Thymus (tissue), 11 donors: ENCODE measurements around the gene RPAP3. TPM values are rescaled to one million over a fixed set of nuclear protein-coding genes. Genes with fewer than 3 reads are reported as not detected.

Experiments
- DNase-seq, 9 donors: peaks; one replicate each; pipeline ENCODE4 v3.0.0-alpha.2; 2013; ENCODE audit warnings: low spot score in 9 of 9, low read depth in 6 of 9, missing footprints in 1 of 9
- H3K27ac ChIP-seq, 2 donors: one replicate each; pipeline ENCODE4 v1.5.1; 2013; ENCODE audit warnings: control low read depth in 1 of 2, low read depth in 1 of 2, low read length in 1 of 2, mild to moderate bottlenecking in 1 of 2, moderate library complexity in 1 of 2
- H3K27me3 ChIP-seq, 2 donors: one replicate each; pipeline ENCODE4 v1.5.1; 2013; ENCODE audit warnings: low read length in 1 of 2; ENCODE audit not compliant: control insufficient read depth in 2 of 2, insufficient read depth in 1 of 2
- H3K36me3 ChIP-seq, 2 donors: one replicate each; pipeline ENCODE4 v1.5.1; 2013; ENCODE audit warnings: low read length in 1 of 2, mild to moderate bottlenecking in 1 of 2, moderate library complexity in 1 of 2; ENCODE audit not compliant: control insufficient read depth in 2 of 2, insufficient read depth in 2 of 2
- H3K4me1 ChIP-seq, 2 donors: one replicate each; pipeline ENCODE4 v1.5.1; 2013; ENCODE audit warnings: low read length in 2 of 2; ENCODE audit not compliant: control insufficient read depth in 2 of 2, insufficient read depth in 2 of 2
- H3K4me3 ChIP-seq, 2 donors: one replicate each; pipeline ENCODE4 v1.5.1; 2013; ENCODE audit warnings: low read length in 2 of 2, control low read depth in 1 of 2, mild to moderate bottlenecking in 1 of 2
- H3K9me3 ChIP-seq, 2 donors: one replicate each; pipeline ENCODE4 v1.5.1; 2013; ENCODE audit warnings: low read length in 1 of 2, mild to moderate bottlenecking in 1 of 2; ENCODE audit not compliant: control insufficient read depth in 2 of 2, insufficient read depth in 1 of 2
- WGBS: extraction: QIAGEN DNeasy Blood & Tissue Kit; methylation state at CpG from one replicate; pipeline ENCODE4 v1.1.7; 2013; 5-methylcytosine and 5-hydroxymethylcytosine counted together
- polyA plus RNA-seq: library from polyadenylated mRNA; stranded (reverse); fragments of 200-250 nt; gene quantifications from one replicate; pipeline ENCODE4 v1.2.3, GENCODE V29; 2013
- total RNA-seq: library from RNA; stranded (reverse); fragments of 120-200 nt; gene quantifications from one replicate; pipeline ENCODE4 v1.2.4, GENCODE V29; 2013
- donor health status: healthy.

The RPAP3 gene
- total and polyA plus RNA-seq, 2 donors: 20.9 to 30.5 TPM

DNA sequence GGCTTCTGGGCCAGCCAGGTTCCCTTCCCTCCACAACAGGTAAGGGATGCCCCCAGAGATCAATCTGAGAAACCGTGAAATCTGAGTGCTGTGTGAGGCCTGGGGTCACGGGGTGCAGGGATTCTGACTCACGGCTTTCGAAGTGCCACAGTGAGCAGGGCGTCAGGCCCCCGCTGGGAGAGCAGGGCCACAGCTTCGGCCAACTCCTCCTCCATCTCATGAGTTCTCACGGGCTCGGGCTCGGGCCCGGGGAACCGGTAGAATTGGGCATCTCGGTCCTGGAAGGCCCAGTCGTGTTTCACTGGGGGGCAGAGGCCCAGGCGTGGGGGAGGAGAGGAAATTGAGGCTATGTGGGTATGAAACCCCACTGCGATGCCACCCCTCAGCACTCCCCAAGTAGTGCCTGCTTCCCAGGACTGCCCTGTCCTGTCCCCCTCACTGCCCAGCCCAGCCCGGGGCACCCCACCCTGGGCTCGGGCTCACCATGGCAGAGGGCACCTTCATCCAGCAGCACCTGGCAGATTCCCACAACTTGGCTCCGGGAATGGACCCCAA lies 45.2 kb upstream of the RPAP3 start:
- 93% methylated on average over 19 of the region's 19 CpGs for WGBS
- H3K27ac ChIP-seq: no peak overlapping the region

GRCh38 chr12:47750229-47750798 lies 44.5 kb upstream of the RPAP3 start:
- no peaks in the 10 kb centered on the region for H3K9me3 ChIP-seq
- H3K27ac ChIP-seq: no peak overlapping the region
- no peak for DNase-seq
- H3K4me1 ChIP-seq: peaks cover under 1 to 8% of the 10 kb centered on the region in 2 donors
- 95% methylated on average over 10 of the region's 10 CpGs for WGBS
- H3K27me3 ChIP-seq: peaks cover 0 to 17% of the 10 kb centered on the region in 2 donors
- no peak overlapping the region for H3K4me3 ChIP-seq
- H3K36me3 ChIP-seq: no peaks in the 10 kb centered on the region

More for the DNA sequence above, 45.2 kb upstream of the RPAP3 start:
- Histone ChIP-seq H3K27me3 (peaks cover 0 to 15% of the 10 kb centered on the region in 2 donors), H3K4me3 (no peak overlapping the region), H3K36me3 (no peaks in the 10 kb centered on the region), H3K4me1 (peaks cover 7 to 14% of the 10 kb centered on the region in 2 donors), H3K9me3 (no peaks in the 10 kb centered on the region)
- DNase-seq: no peak

GRCh38 chr12:47748899-47749298 lies 43.1 kb upstream of the RPAP3 start:
- H3K36me3 ChIP-seq: no peaks in the 10 kb centered on the region
- WGBS: 97% methylated on average over 3 of the region's 3 CpGs

GRCh38 chr12:47748507-47748828 lies 42.6 kb upstream of the RPAP3 start:
- WGBS: 100% methylated on average over 1 of the region's 1 CpG
- no peaks in the 10 kb centered on the region for H3K36me3 ChIP-seq

More at GRCh38 chr12:47748899-47749298, 43.1 kb upstream of the RPAP3 start:
- Histone ChIP-seq H3K4me1 (peaks cover 0 to under 1% of the 10 kb centered on the region in 2 donors), H3K4me3 (no peak overlapping the region), H3K27me3 (peaks cover 0 to 21% of the 10 kb centered on the region in 2 donors), H3K9me3 (no peaks in the 10 kb centered on the region), H3K27ac (no peak overlapping the region)
- no peak for DNase-seq

DNA sequence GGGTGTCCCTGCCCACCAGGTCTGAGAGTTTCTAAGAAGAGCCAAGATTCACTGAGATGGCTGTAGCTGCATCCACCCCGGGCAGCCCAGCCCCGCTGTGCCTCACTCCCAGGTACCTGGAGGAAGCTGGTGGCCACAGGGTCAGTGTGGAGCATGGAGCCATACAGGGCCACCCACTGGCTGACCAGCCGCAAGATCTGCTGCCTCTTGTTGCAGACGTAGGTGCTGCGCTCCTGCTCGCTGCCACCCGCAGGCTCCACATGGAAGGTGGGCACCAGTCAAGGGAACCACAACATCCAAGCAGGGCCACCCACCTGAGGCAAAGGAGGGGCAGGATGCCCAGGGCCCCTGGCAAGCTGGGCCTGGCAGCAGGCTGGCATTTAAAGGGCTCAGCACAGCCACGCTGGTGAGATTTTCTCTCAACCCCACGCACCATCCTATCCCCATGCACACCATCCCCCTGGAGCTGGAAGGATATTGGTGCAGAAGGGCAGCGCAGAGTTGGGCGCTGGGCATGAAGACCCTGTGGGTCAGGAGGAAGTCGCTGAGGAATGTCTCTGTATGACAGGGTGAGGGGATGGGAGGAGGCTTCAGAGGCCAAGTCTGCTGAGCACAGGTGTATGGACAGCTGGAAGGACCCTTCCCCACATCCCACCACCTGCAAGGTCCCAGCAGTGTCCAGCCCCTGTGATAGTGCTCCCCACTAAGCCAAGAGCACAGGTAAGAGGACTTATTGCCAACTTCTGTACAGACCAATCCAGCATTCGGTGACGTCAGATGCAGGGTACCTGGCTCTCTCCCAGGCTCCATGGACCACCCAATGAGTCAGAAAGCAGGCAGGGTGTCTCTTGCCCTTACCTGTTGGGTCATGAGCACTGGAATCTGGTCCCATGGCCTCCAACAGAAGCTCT lies 42.0 kb upstream of the RPAP3 start:
- Histone ChIP-seq H3K27me3 (peaks cover 0 to 25% of the 10 kb centered on the region in 2 donors), H3K4me1 (peaks cover 0 to 2% of the 10 kb centered on the region in 2 donors), H3K36me3 (no peaks in the 10 kb centered on the region), H3K4me3 (no peak overlapping the region), H3K9me3 (no peaks in the 10 kb centered on the region), H3K27ac (no peak overlapping the region)
- no peak for DNase-seq
- 95% methylated on average over 14 of the region's 14 CpGs for WGBS

More at GRCh38 chr12:47748507-47748828, 42.6 kb upstream of the RPAP3 start:
- Histone ChIP-seq H3K27me3 (peaks cover 0 to 25% of the 10 kb centered on the region in 2 donors), H3K9me3 (no peaks in the 10 kb centered on the region), H3K27ac (no peak overlapping the region), H3K4me1 (peaks cover 0 to 2% of the 10 kb centered on the region in 2 donors), H3K4me3 (no peak overlapping the region)
- no peak for DNase-seq

- H3K4me1 ChIP-seq: peaks cover 0 to 2% of the 10 kb centered on the region in 2 donors
- no peak overlapping the region for H3K27ac ChIP-seq
- no peaks in the 10 kb centered on the region for H3K9me3 ChIP-seq
- DNase-seq: no peak
- peaks cover 0 to 25% of the 10 kb centered on the region in 2 donors for H3K27me3 ChIP-seq
- H3K36me3 ChIP-seq: no peaks in the 10 kb centered on the region
- no peak overlapping the region for H3K4me3 ChIP-seq
- WGBS: 94% methylated on average over 4 of the region's 4 CpGs
Measured at GRCh38 chr12:47747126-47747525, 41.3 kb upstream of the RPAP3 start.

GRCh38 chr12:47746523-47746922 lies 40.7 kb upstream of the RPAP3 start:
- no peaks in the 10 kb centered on the region for H3K9me3 ChIP-seq
- H3K36me3 ChIP-seq: no peaks in the 10 kb centered on the region
- H3K4me1 ChIP-seq: peaks cover 2 to 5% of the 10 kb centered on the region in 2 donors
- peaks cover 0 to 25% of the 10 kb centered on the region in 2 donors for H3K27me3 ChIP-seq
- H3K27ac ChIP-seq: no peak overlapping the region
- H3K4me3 ChIP-seq: no peak overlapping the region
- 95% methylated on average over 7 of the region's 7 CpGs for WGBS
- DNase-seq: no peak

DNA sequence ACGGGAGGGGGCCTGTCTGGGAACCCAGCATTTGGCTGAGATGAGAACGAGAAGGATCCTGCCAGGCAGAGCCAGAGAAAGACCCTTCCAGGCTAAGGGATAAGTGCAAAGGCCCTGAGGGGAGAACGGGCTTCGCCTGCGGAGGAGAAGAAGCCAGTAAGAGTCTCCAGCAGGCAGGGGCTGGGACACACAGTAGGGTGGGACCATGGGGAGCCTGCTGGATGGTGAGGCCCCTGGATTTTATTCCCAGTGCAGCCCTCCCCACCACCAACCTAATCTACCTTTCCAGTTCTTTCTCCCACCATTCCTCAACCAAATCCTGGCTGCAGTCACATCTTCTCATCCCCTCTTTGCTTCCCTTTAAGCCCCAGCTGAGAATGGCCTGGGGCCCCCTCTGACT lies 40.2 kb upstream of the RPAP3 start:
- no peak overlapping the region for H3K27ac ChIP-seq
- H3K9me3 ChIP-seq: no peaks in the 10 kb centered on the region
- H3K27me3 ChIP-seq: peaks cover 0 to 25% of the 10 kb centered on the region in 2 donors
- DNase-seq: no peak
- H3K4me1 ChIP-seq: peaks cover 7 to 10% of the 10 kb centered on the region in 2 donors
- WGBS: 97% methylated on average over 5 of the region's 5 CpGs
- H3K4me3 ChIP-seq: no peak overlapping the region
- H3K36me3 ChIP-seq: no peaks in the 10 kb centered on the region

DNA sequence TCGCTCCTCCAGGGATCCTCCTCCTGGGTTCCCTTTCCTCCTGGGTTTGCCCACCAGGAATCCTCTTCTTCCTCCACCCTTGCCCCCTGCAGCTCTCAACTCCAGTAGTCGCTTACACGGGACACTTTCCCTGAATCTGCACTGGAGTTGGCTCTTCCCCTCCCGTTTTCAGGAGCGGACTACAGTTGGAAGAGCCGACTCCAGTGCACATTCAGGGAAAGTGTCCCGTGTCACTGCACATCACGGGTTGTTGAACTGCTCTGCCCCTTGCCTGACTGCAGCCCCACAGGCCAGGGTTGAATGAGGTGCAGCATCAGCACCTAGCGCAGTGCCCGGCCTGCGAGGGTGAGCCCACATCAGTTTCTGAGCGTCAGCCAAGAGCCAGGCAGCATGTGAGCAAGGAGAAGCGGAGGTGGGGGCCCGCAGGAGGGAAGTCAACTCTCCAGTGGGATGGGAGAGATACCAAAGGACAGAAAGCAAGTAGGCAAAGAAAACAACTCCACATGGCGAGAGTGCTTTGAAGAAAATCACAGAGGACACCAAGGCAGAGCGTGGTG lies 39.7 kb upstream of the RPAP3 start:
- DNase-seq: no peak
- Histone ChIP-seq H3K27ac (no peak overlapping the region), H3K4me3 (no peak overlapping the region), H3K9me3 (no peaks in the 10 kb centered on the region), H3K27me3 (peaks cover 0 to 25% of the 10 kb centered on the region in 2 donors), H3K4me1 (peaks cover 7 to 14% of the 10 kb centered on the region in 2 donors), H3K36me3 (no peaks in the 10 kb centered on the region)
- WGBS: 96% methylated on average over 16 of the region's 16 CpGs
